HepG2 (cell line): ENCODE measurements around the gene FSD2. TPM values are rescaled to one million over a fixed set of nuclear protein-coding genes. Genes with fewer than 3 reads are reported as not detected.
A peak's percentile ranks its signal among the peaks of the same experiment; 100 is the strongest.

Source experiments
- AHR ChIP-seq: IDR thresholded peaks from 2 replicates; pipeline ENCODE4 v1.6.1; 2018; ENCODE audit warnings: missing genetic modification reagents, missing compliant biosample characterization
- ATF5 ChIP-seq: sonication (generic); formaldehyde crosslinking; IDR thresholded peaks from 2 replicates; pipeline ENCODE4 v1.4.0; 2020; ENCODE audit warnings: mild to moderate bottlenecking, low read depth, missing genetic modification reagents
- CHD2 ChIP-seq: IDR thresholded peaks from 2 replicates; pipeline ENCODE4 v1.6.1; 2011; ENCODE audit warnings: low read depth, low read length, improper control_type of control experiment
- GATAD1 ChIP-seq: IDR thresholded peaks from 2 replicates; pipeline ENCODE4 v1.6.1; 2016; ENCODE audit warnings: missing genetic modification reagents, missing compliant biosample characterization
- HES4 ChIP-seq: sonication (generic); formaldehyde crosslinking; IDR thresholded peaks from 2 replicates; pipeline ENCODE4 v1.9.0; 2021; ENCODE audit warnings: mild to moderate bottlenecking, missing genetic modification reagents, borderline replicate concordance
- KDM1A ChIP-seq: IDR thresholded peaks from 2 replicates; pipeline ENCODE4 v1.6.1; 2016; ENCODE audit warnings: missing compliant biosample characterization
- MED1 ChIP-seq: sonication (generic); formaldehyde crosslinking; IDR thresholded peaks from 2 replicates; pipeline ENCODE4 v1.4.0; 2020; ENCODE audit warnings: missing genetic modification reagents
- MEF2D ChIP-seq: sonication (generic); formaldehyde crosslinking; IDR thresholded peaks from 2 replicates; pipeline ENCODE4 v1.5.1; 2020; ENCODE audit warnings: mild to moderate bottlenecking, missing genetic modification reagents
- MYPOP ChIP-seq: sonication (generic); formaldehyde crosslinking; IDR thresholded peaks from 2 replicates; pipeline ENCODE4 v1.8.1; 2023; ENCODE audit warnings: mild to moderate bottlenecking, moderate library complexity, missing genetic modification reagents
- NBN ChIP-seq: fragments of 450-650 bp; conservative IDR thresholded peaks from 2 replicates; pipeline ENCODE4 v1.6.1; 2017
- POGZ ChIP-seq: sonication (generic); formaldehyde crosslinking; IDR thresholded peaks from 2 replicates; pipeline ENCODE4 v1.4.0; 2020; ENCODE audit warnings: mild to moderate bottlenecking, missing genetic modification reagents
- POLR2A ChIP-seq, 2 experiments: IDR thresholded peaks; 2 replicates each; pipeline ENCODE4 v1.6.1; 2011; ENCODE audit warnings: low read depth in 2 of 2, low read length in 2 of 2, mild to moderate bottlenecking in 1 of 2, moderate library complexity in 1 of 2; ENCODE audit not compliant: insufficient read depth in 1 of 2
- SMARCC2 ChIP-seq: fragments of 450-650 bp; IDR thresholded peaks from 2 replicates; pipeline ENCODE4 v1.6.1; 2017; ENCODE audit warnings: antibody characterized with exemption, mild to moderate bottlenecking
- WIZ ChIP-seq: sonication (generic); formaldehyde crosslinking; IDR thresholded peaks from 2 replicates; pipeline ENCODE4 v1.5.1; 2020; ENCODE audit warnings: mild to moderate bottlenecking, missing genetic modification reagents
- ZBTB3 ChIP-seq: sonication (generic); formaldehyde crosslinking; IDR thresholded peaks from 2 replicates; pipeline ENCODE4 v1.4.0; 2020; ENCODE audit warnings: low read depth, mild to moderate bottlenecking, moderate library complexity, missing genetic modification reagents, borderline replicate concordance
- ZBTB46 ChIP-seq: sonication (generic); formaldehyde crosslinking; IDR thresholded peaks from 2 replicates; pipeline ENCODE4 v1.4.0; 2020; ENCODE audit warnings: mild to moderate bottlenecking, missing genetic modification reagents, borderline replicate concordance
- ZNF12 ChIP-seq: sonication (generic); formaldehyde crosslinking; IDR thresholded peaks from 2 replicates; pipeline ENCODE4 v1.5.0; 2020; ENCODE audit warnings: missing genetic modification reagents
- ZNF34 ChIP-seq: sonication (generic); formaldehyde crosslinking; IDR thresholded peaks from 2 replicates; pipeline ENCODE4 v1.4.0; 2020; ENCODE audit warnings: mild to moderate bottlenecking, missing genetic modification reagents, borderline replicate concordance
- ZNF431 ChIP-seq: sonication (generic); formaldehyde crosslinking; IDR thresholded peaks from 2 replicates; pipeline ENCODE4 v1.9.0; 2022; ENCODE audit warnings: missing genetic modification reagents, low read depth, mild to moderate bottlenecking, borderline replicate concordance
- ZNF510 ChIP-seq: sonication (generic); formaldehyde crosslinking; IDR thresholded peaks from 2 replicates; pipeline ENCODE4 v1.4.0; 2020; ENCODE audit warnings: low read depth, mild to moderate bottlenecking, missing genetic modification reagents
- ZNF543 ChIP-seq: sonication (generic); formaldehyde crosslinking; IDR thresholded peaks from 2 replicates; pipeline ENCODE4 v1.4.0; 2020; ENCODE audit warnings: mild to moderate bottlenecking, missing genetic modification reagents
- ZNF549 ChIP-seq: sonication (generic); formaldehyde crosslinking; IDR thresholded peaks from 2 replicates; pipeline ENCODE4 v1.5.0; 2020; ENCODE audit warnings: missing genetic modification reagents
- ZNF556 ChIP-seq: sonication (generic); formaldehyde crosslinking; IDR thresholded peaks from 2 replicates; pipeline ENCODE4 v1.4.0; 2020; ENCODE audit warnings: mild to moderate bottlenecking, missing genetic modification reagents, borderline replicate concordance
- ZNF563 ChIP-seq: sonication (generic); formaldehyde crosslinking; IDR thresholded peaks from 2 replicates; pipeline ENCODE4 v1.8.0; 2022; ENCODE audit warnings: mild to moderate bottlenecking, moderate library complexity, missing genetic modification reagents
- ZNF574 ChIP-seq: sonication (generic); formaldehyde crosslinking; IDR thresholded peaks from 2 replicates; pipeline ENCODE4 v1.4.0; 2020; ENCODE audit warnings: missing genetic modification reagents
- ZSCAN31 ChIP-seq: sonication (generic); formaldehyde crosslinking; IDR thresholded peaks from 2 replicates; pipeline ENCODE4 v1.5.0; 2020; ENCODE audit warnings: low read depth, mild to moderate bottlenecking, missing genetic modification reagents
- polyA plus RNA-seq, 8 experiments: library from polyadenylated mRNA; depleted of rRNA in 3 of 8; stranded (reverse) in 7 of 8; unstranded in 1 of 8; fragments of >200 nt; fragmentation: Illumina TruSeq in 4 of 8; extraction: Trizol in 4 of 8; gene quantifications; 2 replicates each; pipeline versions ENCODE4 v1.2.1 to v1.2.3, GENCODE V29; 2011 to 2016; ENCODE audit warnings: low read depth in 4 of 8, missing spikeins in 1 of 8, mixed read lengths in 1 of 8; ENCODE audit not compliant: insufficient read depth in 1 of 8
- total RNA-seq, 5 experiments: library from RNA; depleted of rRNA; stranded (reverse); fragments of >200 nt; fragmentation: Illumina TruSeq; extraction: Trizol; gene quantifications; 2 replicates each; pipeline ENCODE4 v1.2.3, GENCODE V29; 2016; ENCODE audit warnings: low read depth in 1 of 5

FSD2 gene
- total and polyA plus RNA-seq, 2 of the 13 experiments (the other 11 are each of a cell fraction or from before 2014, with no cell fraction given), result not detected

GRCh38 chr15:82763361-82764116, 42.3 kb downstream of the FSD2 start (continued):
- TF ChIP-seq ZNF549 (CRISPR knock-in tag), result no peak
- TF ChIP-seq ZNF12 (CRISPR knock-in tag), result no peak
- no peak for TF ChIP-seq SMARCC2
- no peak for TF ChIP-seq ZNF563 (CRISPR knock-in tag)
- peak; percentile 54; the same call in 1 of the 2 replicates for TF ChIP-seq POGZ (CRISPR knock-in tag)
- 0 out of 2 replicates have a peak, but pooled peaks have one; percentile 41 for TF ChIP-seq ZSCAN31
- TF ChIP-seq ZNF431, result no peak
- TF ChIP-seq MYPOP (CRISPR knock-in tag), result no peak
- TF ChIP-seq POLR2A (IDR thresholded peaks at IDR 0.05; ENCODE audit: insufficient read depth in 1 of 2, low read depth in 2 of 2, low read length in 2 of 2), result peak in 1 of 2 experiments; percentile 41; a peak in 1 of 4 replicates
- no peak for TF ChIP-seq AHR
- TF ChIP-seq WIZ (CRISPR knock-in tag), result peak; percentile 63; the same call in 1 of the 2 replicates
- TF ChIP-seq ZBTB46 (CRISPR knock-in tag), result no peak
- TF ChIP-seq ZNF34 (CRISPR knock-in tag), result no peak
- TF ChIP-seq CHD2, result no peak
- no peak for TF ChIP-seq GATAD1 (CRISPR knock-in tag)
- TF ChIP-seq MEF2D (CRISPR knock-in tag), result no peak
- 0 out of 2 replicates have a peak, but pooled peaks have one; percentile 43 for TF ChIP-seq ZNF543 (CRISPR knock-in tag)
- no peak for TF ChIP-seq ZNF510 (CRISPR knock-in tag)
- 0 out of 2 replicates have a peak, but pooled peaks have one; percentile 8 for TF ChIP-seq KDM1A (CRISPR knock-in tag)
- no peak for TF ChIP-seq ZBTB3 (CRISPR knock-in tag)
- no peak for TF ChIP-seq ZNF574 (CRISPR knock-in tag)
- TF ChIP-seq HES4 (CRISPR knock-in tag), result no peak
- no peak for TF ChIP-seq NBN
- no peak for TF ChIP-seq ZNF556 (CRISPR knock-in tag)
- TF ChIP-seq MED1 (CRISPR knock-in tag), result peak; percentile 78
- no peak for TF ChIP-seq ATF5 (CRISPR knock-in tag)
